HG02852 (cell line): ENCODE results near the gene SLC35C1.
A peak's percentile ranks its signal among the peaks of the same experiment; 100 is the strongest.
"Not testable (repeated sequence)": the region's sequence is repeated elsewhere in the genome, so short reads cannot be mapped to it uniquely, and the experiment has no call there.

Experiments
- ATAC-seq: cut with Tn5 transposase; IDR thresholded peaks from one replicate; pipeline ENCODE4 v1.9.1; 2021; ENCODE audit warnings: mild to moderate bottlenecking, moderate library complexity; ENCODE audit not compliant: unreplicated experiment

Gene SLC35C1

GRCh38 chr11:45786272-45786671 is 18.7 kb upstream of the SLC35C1 start:
- ATAC-seq: no peak

GRCh38 chr11:45788887-45789286 is 16.1 kb upstream of the SLC35C1 start:
- no peak for ATAC-seq

GRCh38 chr11:45791524-45791923 is 13.4 kb upstream of the SLC35C1 start:
- no peak for ATAC-seq

- no peak for ATAC-seq
Measured at GRCh38 chr11:45794169-45794568, 10.8 kb upstream of the SLC35C1 start.

- no peak for ATAC-seq
Measured at GRCh38 chr11:45795379-45795778, 9.6 kb upstream of the SLC35C1 start.

- ATAC-seq: no peak
Measured at GRCh38 chr11:45796461-45796861, 8.5 kb upstream of the SLC35C1 start.

- ATAC-seq: no peak
Measured at GRCh38 chr11:45798793-45799441, 6.0 kb upstream of the SLC35C1 start.

GRCh38 chr11:45799562-45799961 is 5.4 kb upstream of the SLC35C1 start:
- no peak for ATAC-seq

GRCh38 chr11:45800261-45800660 is 4.7 kb upstream of the SLC35C1 start:
- no peak for ATAC-seq

- no peak for ATAC-seq
Measured at GRCh38 chr11:45801723-45802315, 3.1 kb upstream of the SLC35C1 start.

- no peak for ATAC-seq
Measured at GRCh38 chr11:45802531-45803317, 2.2 kb upstream of the SLC35C1 start.

- peak; percentile 28 for ATAC-seq
Measured at GRCh38 chr11:45803971-45804760, 783 bp upstream of the SLC35C1 start.

- peak; percentile 31 for ATAC-seq
Measured at GRCh38 chr11:45805305-45806071, 539 bp downstream of the SLC35C1 start.

- no peak for ATAC-seq
Measured at GRCh38 chr11:45806072-45806933, 1.4 kb downstream of the SLC35C1 start.

GRCh38 chr11:45806937-45807791 is 2.2 kb downstream of the SLC35C1 start:
- ATAC-seq: no peak

- no peak for ATAC-seq
Measured at GRCh38 chr11:45807792-45808238, 2.9 kb downstream of the SLC35C1 start.

GRCh38 chr11:45808427-45808826 is 3.5 kb downstream of the SLC35C1 start:
- ATAC-seq: not testable (repeated sequence)
